A673 (cell line): ENCODE results near the gene PDLIM5. TPM values are rescaled to one million over a fixed set of nuclear protein-coding genes. Genes with fewer than 3 reads are reported as not detected.

Source experiments
- BruUV-seq: library from RNA; stranded (reverse); fragments of 400-500 nt; replicated peaks from 2 replicates; lab custom pipeline; 2021; lab: Mats Ljungman, UMichigan
- CTCF ChIA-PET: fragments of 300-600 bp; sonication (Branson Sonifier 250); formaldehyde crosslinking; loops from one replicate; lab custom pipeline; 2022; ENCODE audit warnings: antibody characterized with exemption; lab: Charles Lee
- POLR2A ChIA-PET: fragments of 300-600 bp; sonication (Branson Sonifier 250); formaldehyde crosslinking; loops from one replicate; lab custom pipeline; 2022; ENCODE audit warnings: antibody characterized with exemption; ENCODE audit not compliant: low non-redundant PET; lab: Charles Lee
- DNase-seq: peaks from one replicate; pipeline ENCODE4 v3.0.0-alpha.2; 2015; ENCODE audit warnings: low spot score
- H3K27ac ChIP-seq: fragments of 200-600 bp; sonication (generic); 2 replicates; pipeline ENCODE4 v1.5.1; 2016; ENCODE audit warnings: mixed run types, low read depth, mild to moderate bottlenecking, mixed read lengths, antibody characterized with exemption, low read length; ENCODE audit not compliant: poor library complexity, severe bottlenecking
- H3K27me3 ChIP-seq: fragments of 200-600 bp; sonication (generic); replicated peaks from 2 replicates; pipeline ENCODE4 v1.6.1; 2017; ENCODE audit warnings: mixed run types, low read depth, mild to moderate bottlenecking, mixed read lengths, antibody characterized with exemption, low read length; ENCODE audit not compliant: insufficient read depth, poor library complexity
- H3K36me3 ChIP-seq: fragments of 200-600 bp; sonication (generic); 2 replicates; pipeline ENCODE4 v1.6.1; 2016; ENCODE audit warnings: mixed run types, mild to moderate bottlenecking, mixed read lengths, antibody characterized with exemption, low read length; ENCODE audit not compliant: insufficient read depth, poor library complexity, severe bottlenecking
- H3K4me1 ChIP-seq: fragments of 200-600 bp; sonication (generic); 2 replicates; pipeline ENCODE4 v1.6.1; 2017; ENCODE audit warnings: mixed run types, mild to moderate bottlenecking, mixed read lengths, antibody characterized with exemption, low read length; ENCODE audit not compliant: insufficient read depth, poor library complexity, severe bottlenecking
- H3K4me3 ChIP-seq: fragments of 200-600 bp; sonication (generic); 2 replicates; pipeline ENCODE4 v1.5.1; 2016; ENCODE audit warnings: low read depth, mixed run types, mild to moderate bottlenecking, mixed read lengths, low read length; ENCODE audit not compliant: poor library complexity, severe bottlenecking
- H3K9me3 ChIP-seq: fragments of 200-600 bp; sonication (generic); 2 replicates; pipeline ENCODE4 v1.6.1; 2016; ENCODE audit warnings: mixed run types, low read depth, mild to moderate bottlenecking, mixed read lengths, antibody characterized with exemption, low read length; ENCODE audit not compliant: poor library complexity, severe bottlenecking
- EZH2 ChIP-seq: fragments of 200-600 bp; sonication (generic); IDR thresholded peaks from 2 replicates; pipeline ENCODE4 v1.6.1; 2017; ENCODE audit warnings: borderline replicate concordance, low read depth, mild to moderate bottlenecking, mixed read lengths, antibody characterized with exemption, low read length; ENCODE audit not compliant: poor library complexity, severe bottlenecking
- intact Hi-C: fragments of 100-400 bp; cut with micrococcal nuclease; formaldehyde crosslinking; loops from one replicate; pipeline ENCODE4 v1.10.0; 2022; ENCODE audit not compliant: unreplicated experiment
- total RNA-seq: library from RNA; stranded (reverse); gene quantifications from 2 replicates; pipeline ENCODE4 v1.2.3, GENCODE V29; 2021
- TF ChIP-seq, protein P1 (sequence below): fragments of 300-800, 200-600 bp; sonication (generic); conservative IDR thresholded peaks from 2 replicates; pipeline ENCODE4 v1.5.1; 2017; ENCODE audit warnings: low read depth, mild to moderate bottlenecking, antibody characterized with exemption, low read length, moderate library complexity, mixed read lengths

PDLIM5 gene
- total RNA-seq, 1 experiment from 2014 or later, result 174 TPM

GRCh38 chr4:94409375-94409679 lies 42.4 kb upstream of the PDLIM5 start:
- Histone ChIP-seq H3K27me3 (no peaks in the 10 kb centered on the region), H3K36me3 (no peaks in the 10 kb centered on the region), H3K4me3 (no peak overlapping the region), H3K4me1 (peaks cover 68% of the 10 kb centered on the region), H3K9me3 (no peaks in the 10 kb centered on the region), H3K27ac (peak overlapping the region; percentile 100)
- BruUV-seq, result TSS peak; percentile 47
- intact Hi-C loops, result loop anchor here (5.0 kb wide), 1 partner anchor 107 kb away; no protein-coding TSS in a partner anchor
- POLR2A ChIA-PET, result no interaction called here
- CTCF ChIA-PET, result no interaction called here
- no peak for DNase-seq
- TF ChIP-seq EZH2, result no peak
- TF ChIP-seq, protein P1, sequence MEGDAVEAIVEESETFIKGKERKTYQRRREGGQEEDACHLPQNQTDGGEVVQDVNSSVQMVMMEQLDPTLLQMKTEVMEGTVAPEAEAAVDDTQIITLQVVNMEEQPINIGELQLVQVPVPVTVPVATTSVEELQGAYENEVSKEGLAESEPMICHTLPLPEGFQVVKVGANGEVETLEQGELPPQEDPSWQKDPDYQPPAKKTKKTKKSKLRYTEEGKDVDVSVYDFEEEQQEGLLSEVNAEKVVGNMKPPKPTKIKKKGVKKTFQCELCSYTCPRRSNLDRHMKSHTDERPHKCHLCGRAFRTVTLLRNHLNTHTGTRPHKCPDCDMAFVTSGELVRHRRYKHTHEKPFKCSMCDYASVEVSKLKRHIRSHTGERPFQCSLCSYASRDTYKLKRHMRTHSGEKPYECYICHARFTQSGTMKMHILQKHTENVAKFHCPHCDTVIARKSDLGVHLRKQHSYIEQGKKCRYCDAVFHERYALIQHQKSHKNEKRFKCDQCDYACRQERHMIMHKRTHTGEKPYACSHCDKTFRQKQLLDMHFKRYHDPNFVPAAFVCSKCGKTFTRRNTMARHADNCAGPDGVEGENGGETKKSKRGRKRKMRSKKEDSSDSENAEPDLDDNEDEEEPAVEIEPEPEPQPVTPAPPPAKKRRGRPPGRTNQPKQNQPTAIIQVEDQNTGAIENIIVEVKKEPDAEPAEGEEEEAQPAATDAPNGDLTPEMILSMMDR, result no peak

GRCh38 chr4:94409962-94410361 lies 41.8 kb upstream of the PDLIM5 start:
- no TSS peak for BruUV-seq
- ChIA-PET POLR2A (no interaction called here), CTCF (no interaction called here)
- peak overlapping the region; percentile 100 for H3K27ac ChIP-seq
- H3K4me1 ChIP-seq, result peaks cover 72% of the 10 kb centered on the region
- H3K9me3 ChIP-seq, result no peaks in the 10 kb centered on the region
- peak; percentile 10 for DNase-seq
- no peaks in the 10 kb centered on the region for H3K36me3 ChIP-seq
- intact Hi-C loops, result loop anchor here (2.0 to 10.0 kb wide), 5 partner anchors 108 to 1145 kb away; no protein-coding TSS in a partner anchor
- no peaks in the 10 kb centered on the region for H3K27me3 ChIP-seq
- TF ChIP-seq, protein P1, result no peak
- no peak for TF ChIP-seq EZH2
- H3K4me3 ChIP-seq, result no peak overlapping the region

GRCh38 chr4:94410678-94411206 lies 41.0 kb upstream of the PDLIM5 start:
- no peaks in the 10 kb centered on the region for H3K9me3 ChIP-seq
- no peak for TF ChIP-seq EZH2
- TF ChIP-seq, protein P1, result no peak
- peaks cover 72% of the 10 kb centered on the region for H3K4me1 ChIP-seq
- no peak overlapping the region for H3K4me3 ChIP-seq
- H3K27ac ChIP-seq, result peak overlapping the region; percentile 100
- ChIA-PET POLR2A (interaction anchor here (0.5 to 0.8 kb wide), 4 partner anchors 42 to 882 kb away, joined by 3 to 5 read pairs (median 4); no protein-coding TSS in a partner anchor), CTCF (interaction anchor here (0.7 kb wide), 1 partner anchor 171 kb away, joined by 5 read pairs; no protein-coding TSS in a partner anchor)
- BruUV-seq, result no TSS peak
- H3K27me3 ChIP-seq, result no peaks in the 10 kb centered on the region
- no peaks in the 10 kb centered on the region for H3K36me3 ChIP-seq
- intact Hi-C loops, result loop anchor here (2.0 to 10.0 kb wide), 4 partner anchors 324 to 1144 kb away; no protein-coding TSS in a partner anchor
- DNase-seq, result peak; percentile 94
